ENCODE data around the gene ARG1. TPM values are rescaled to one million over a fixed set of nuclear protein-coding genes. Genes with fewer than 3 reads are reported as not detected.

Gene ARG1
- total and polyA plus RNA-seq, 10 of the 15 experiments (the other 5 are each of a cell fraction or from before 2014, with no cell fraction given), result 0.33 TPM; not detected in 9

- no peak overlapping the region for H3K27ac ChIP-seq (ENCODE audit: control insufficient read depth, insufficient read depth)
- no peaks in the 10 kb centered on the region for H4K20me1 ChIP-seq (ENCODE audit: control insufficient read depth, insufficient read depth)
- DNase-seq (ENCODE audit: low read depth, low spot score) (no peak), FAIRE-seq (no peak), ATAC-seq (no peak)
- peaks cover 0 to 12% of the 10 kb centered on the region in 2 experiments; a peak in 2 of 4 replicates for H3K36me3 ChIP-seq (ENCODE audit: control insufficient read depth in 2 of 2, insufficient read depth in 2 of 2, low read length in 1 of 2)
- no peaks in the 10 kb centered on the region for H3K4me1 ChIP-seq (ENCODE audit: control insufficient read depth, insufficient read depth, low read length)
- H2AFZ ChIP-seq (ENCODE audit: control insufficient read depth, low read depth, low read length), result no peak overlapping the region
- no TSS peak for BruUV-seq (replicated peaks)
- H3K27me3 ChIP-seq (replicated peaks in 1 of 2; ENCODE audit: control insufficient read depth in 2 of 2, insufficient read depth in 2 of 2, low read length in 1 of 2), result no peaks in the 10 kb centered on the region
- SMC1A ChIA-PET (ENCODE audit: uncharacterized antibody, unreplicated experiment), result no interaction called here
- RAD21 ChIA-PET (ENCODE audit: unreplicated experiment), result no interaction called here
- H3K9ac ChIP-seq (ENCODE audit: control insufficient read depth, insufficient read depth, low read length), result no peak overlapping the region
- intact Hi-C loops (cut with micrococcal nuclease; ENCODE audit: unreplicated experiment) (no loop called here), in situ Hi-C loops (cut with MboI) (no loop called here)
- H3K4me2 ChIP-seq (ENCODE audit: control insufficient read depth, insufficient read depth), result no peak overlapping the region
- no peaks in the 10 kb centered on the region for H3K79me2 ChIP-seq (ENCODE audit: control insufficient read depth, insufficient read depth, low read length)
- H3K9me3 ChIP-seq (replicated peaks; ENCODE audit: control insufficient read depth, insufficient read depth, low read length), result no peaks in the 10 kb centered on the region
- no peak overlapping the region for H3K4me3 ChIP-seq
- WGBS (ENCODE audit: insufficient coverage, insufficient replicate concordance, low lambda C conversion rate, missing lambda C conversion rate), result 97% methylated on average over 4 of the region's 4 CpGs
- POLR2A ChIA-PET, result no interaction called here
- CTCF ChIA-PET, result no interaction called here
- TF ChIP-seq ZBTB33 (IDR thresholded peaks at IDR 0.05) (no peak), BHLHE40 (IDR thresholded peaks at IDR 0.05; ENCODE audit: borderline replicate concordance in 1 of 2, low read depth in 2 of 2, low read length in 1 of 2) (no peak), NR2C1 (IDR thresholded peaks at IDR 0.05) (no peak), RAD51 (IDR thresholded peaks at IDR 0.05) (no peak), CBX3 (IDR thresholded peaks at IDR 0.05; ENCODE audit: borderline replicate concordance, low read depth) (no peak), KLF5 (IDR thresholded peaks at IDR 0.05; ENCODE audit: partially characterized antibody) (no peak), TBL1XR1 (IDR thresholded peaks at IDR 0.05; ENCODE audit: low read depth, low read length) (no peak), WRNIP1 (IDR thresholded peaks at IDR 0.05; ENCODE audit: borderline replicate concordance, low read depth, low read length) (no peak), CHD1 (IDR thresholded peaks at IDR 0.05; ENCODE audit: low read depth, low read length) (no peak), RCOR1 (conservative IDR thresholded peaks at IDR 0.05; ENCODE audit: low read depth, low read length) (no peak), PML (IDR thresholded peaks at IDR 0.05; ENCODE audit: low read length) (no peak), MEF2B (IDR thresholded peaks at IDR 0.05; ENCODE audit: partially characterized antibody, poor library complexity, severe bottlenecking) (no peak), TCF7 (IDR thresholded peaks at IDR 0.05; ENCODE audit: borderline replicate concordance) (no peak)
- TF ChIP-seq, protein P1, sequence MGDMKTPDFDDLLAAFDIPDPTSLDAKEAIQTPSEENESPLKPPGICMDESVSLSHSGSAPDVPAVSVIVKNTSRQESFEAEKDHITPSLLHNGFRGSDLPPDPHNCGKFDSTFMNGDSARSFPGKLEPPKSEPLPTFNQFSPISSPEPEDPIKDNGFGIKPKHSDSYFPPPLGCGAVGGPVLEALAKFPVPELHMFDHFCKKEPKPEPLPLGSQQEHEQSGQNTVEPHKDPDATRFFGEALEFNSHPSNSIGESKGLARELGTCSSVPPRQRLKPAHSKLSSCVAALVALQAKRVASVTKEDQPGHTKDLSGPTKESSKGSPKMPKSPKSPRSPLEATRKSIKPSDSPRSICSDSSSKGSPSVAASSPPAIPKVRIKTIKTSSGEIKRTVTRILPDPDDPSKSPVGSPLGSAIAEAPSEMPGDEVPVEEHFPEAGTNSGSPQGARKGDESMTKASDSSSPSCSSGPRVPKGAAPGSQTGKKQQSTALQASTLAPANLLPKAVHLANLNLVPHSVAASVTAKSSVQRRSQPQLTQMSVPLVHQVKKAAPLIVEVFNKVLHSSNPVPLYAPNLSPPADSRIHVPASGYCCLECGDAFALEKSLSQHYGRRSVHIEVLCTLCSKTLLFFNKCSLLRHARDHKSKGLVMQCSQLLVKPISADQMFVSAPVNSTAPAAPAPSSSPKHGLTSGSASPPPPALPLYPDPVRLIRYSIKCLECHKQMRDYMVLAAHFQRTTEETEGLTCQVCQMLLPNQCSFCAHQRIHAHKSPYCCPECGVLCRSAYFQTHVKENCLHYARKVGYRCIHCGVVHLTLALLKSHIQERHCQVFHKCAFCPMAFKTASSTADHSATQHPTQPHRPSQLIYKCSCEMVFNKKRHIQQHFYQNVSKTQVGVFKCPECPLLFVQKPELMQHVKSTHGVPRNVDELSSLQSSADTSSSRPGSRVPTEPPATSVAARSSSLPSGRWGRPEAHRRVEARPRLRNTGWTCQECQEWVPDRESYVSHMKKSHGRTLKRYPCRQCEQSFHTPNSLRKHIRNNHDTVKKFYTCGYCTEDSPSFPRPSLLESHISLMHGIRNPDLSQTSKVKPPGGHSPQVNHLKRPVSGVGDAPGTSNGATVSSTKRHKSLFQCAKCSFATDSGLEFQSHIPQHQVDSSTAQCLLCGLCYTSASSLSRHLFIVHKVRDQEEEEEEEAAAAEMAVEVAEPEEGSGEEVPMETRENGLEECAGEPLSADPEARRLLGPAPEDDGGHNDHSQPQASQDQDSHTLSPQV (IDR thresholded peaks at IDR 0.05), result no peak
- TF ChIP-seq, protein P2, sequence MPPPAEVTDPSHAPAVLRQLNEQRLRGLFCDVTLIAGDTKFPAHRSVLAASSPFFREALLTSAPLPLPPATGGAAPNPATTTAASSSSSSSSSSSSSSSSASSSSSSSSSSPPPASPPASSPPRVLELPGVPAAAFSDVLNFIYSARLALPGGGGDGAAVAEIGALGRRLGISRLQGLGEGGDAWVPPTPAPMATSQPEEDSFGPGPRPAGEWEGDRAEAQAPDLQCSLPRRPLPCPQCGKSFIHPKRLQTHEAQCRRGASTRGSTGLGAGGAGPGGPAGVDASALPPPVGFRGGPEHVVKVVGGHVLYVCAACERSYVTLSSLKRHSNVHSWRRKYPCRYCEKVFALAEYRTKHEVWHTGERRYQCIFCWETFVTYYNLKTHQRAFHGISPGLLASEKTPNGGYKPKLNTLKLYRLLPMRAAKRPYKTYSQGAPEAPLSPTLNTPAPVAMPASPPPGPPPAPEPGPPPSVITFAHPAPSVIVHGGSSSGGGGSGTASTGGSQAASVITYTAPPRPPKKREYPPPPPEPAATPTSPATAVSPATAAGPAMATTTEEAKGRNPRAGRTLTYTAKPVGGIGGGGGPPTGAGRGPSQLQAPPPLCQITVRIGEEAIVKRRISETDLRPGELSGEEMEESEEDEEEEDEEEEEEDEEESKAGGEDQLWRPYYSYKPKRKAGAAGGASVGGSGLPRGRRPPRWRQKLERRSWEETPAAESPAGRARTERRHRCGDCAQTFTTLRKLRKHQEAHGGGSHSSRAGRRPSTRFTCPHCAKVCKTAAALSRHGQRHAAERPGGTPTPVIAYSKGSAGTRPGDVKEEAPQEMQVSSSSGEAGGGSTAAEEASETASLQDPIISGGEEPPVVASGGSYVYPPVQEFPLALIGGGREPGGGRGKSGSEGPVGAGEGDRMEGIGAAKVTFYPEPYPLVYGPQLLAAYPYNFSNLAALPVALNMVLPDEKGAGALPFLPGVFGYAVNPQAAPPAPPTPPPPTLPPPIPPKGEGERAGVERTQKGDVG (CRISPR knock-in tag; IDR thresholded peaks at IDR 0.05), result no peak
These were observed 14.9 kb downstream of the ARG1 start for GRCh38 chr6:131587909-131588308.

Data from GM12878 (cell line).